Suppressor macrophage treated with lipopolysaccharide for 4 hours (primary cell): ENCODE results near the gene PLAC9.
"Not testable (repeated sequence)": the region's sequence is repeated elsewhere in the genome, so short reads cannot be mapped to it uniquely, and the experiment has no call there.

Experiments used
- DNase-seq: peaks from one replicate; pipeline ENCODE4 v3.0.0-alpha.2; 2020

The PLAC9 gene, protein sequence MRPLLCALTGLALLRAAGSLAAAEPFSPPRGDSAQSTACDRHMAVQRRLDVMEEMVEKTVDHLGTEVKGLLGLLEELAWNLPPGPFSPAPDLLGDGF

DNA sequence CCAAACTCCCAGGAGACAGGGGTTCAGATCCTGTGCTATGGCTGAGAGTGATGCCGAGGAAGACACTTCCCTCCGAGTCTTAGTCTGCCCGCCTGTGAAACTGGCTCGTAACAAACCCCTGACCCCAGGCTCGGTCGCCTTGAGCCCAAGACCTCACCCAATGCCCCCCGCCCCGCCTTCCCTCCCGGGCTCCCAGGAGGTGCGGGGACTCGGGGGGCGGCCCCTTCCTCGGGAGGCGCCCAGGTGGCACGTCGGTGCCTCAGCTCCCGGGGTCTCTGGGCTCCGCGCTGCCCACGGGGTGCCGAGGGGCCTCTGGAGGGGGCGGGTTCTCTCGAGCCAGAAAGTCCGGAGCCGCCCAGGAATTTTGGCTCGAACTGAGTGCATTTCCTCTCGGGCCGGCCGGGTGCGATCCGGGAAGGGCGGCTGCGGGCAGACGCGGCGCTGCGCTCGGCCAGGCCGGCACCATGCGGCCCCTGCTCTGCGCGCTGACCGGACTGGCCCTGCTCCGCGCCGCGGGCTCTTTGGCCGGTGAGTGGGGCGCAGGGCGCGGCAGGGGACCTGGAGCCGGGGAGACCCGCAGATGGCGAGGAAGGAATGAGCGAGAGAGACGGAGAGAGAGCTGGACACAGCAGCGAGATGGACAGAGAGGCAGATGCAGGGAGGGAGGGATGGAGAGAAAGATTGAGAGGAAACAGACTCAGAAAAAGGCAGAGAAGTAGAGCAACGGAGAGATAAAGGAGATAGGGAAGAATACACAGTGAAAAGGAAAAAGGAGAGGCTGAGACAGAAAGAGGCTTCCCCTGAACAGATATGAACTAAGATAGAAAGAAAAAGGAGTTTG lies at the start of gene PLAC9:
Gene PLAC9 (plus strand): TSS at position 432 of the 841 bp plus-strand sequence. CDS start 33 bp downstream, at position 465.
- DNase-seq = no peak

DNA sequence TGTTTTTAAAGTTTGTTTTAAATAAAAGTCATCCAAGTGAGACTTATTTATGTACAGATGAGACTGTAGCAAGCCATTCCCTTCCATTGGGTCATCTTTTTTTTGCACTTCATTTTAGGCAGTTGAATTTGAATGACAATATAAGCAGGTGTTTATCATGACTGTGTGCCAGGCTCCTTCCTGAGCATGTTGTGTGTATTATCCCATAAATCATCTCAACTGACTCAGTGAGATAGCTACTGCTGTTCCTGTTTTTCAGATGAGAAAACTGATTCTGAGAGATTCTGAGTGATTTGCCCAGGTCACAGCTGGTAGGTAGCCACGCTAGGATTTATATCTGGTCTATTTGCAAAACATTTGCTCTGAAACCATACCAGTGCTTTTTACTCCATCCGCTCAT lies 42.4 kb upstream of the PLAC9 start:
- DNase-seq = no peak

DNA sequence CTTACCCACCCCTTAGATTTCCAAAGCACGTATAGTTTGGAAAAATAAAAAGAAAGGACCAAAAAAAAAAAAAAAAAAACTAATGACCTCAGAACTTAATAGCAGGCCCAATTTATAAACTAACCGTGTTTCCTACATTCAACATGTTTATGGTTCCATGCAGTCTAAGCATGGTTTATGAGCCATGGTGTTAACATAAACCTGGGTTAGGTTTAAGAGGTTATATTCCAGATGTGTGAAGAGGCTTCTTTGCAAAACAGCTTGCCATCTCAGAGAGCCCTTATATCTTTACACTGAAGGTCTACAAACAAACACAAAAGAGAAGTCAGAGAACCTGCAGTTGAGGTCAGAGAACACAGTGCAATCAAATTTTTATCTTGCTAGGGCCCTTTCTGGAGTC lies 38.3 kb upstream of the PLAC9 start:
- no peak for DNase-seq

DNA sequence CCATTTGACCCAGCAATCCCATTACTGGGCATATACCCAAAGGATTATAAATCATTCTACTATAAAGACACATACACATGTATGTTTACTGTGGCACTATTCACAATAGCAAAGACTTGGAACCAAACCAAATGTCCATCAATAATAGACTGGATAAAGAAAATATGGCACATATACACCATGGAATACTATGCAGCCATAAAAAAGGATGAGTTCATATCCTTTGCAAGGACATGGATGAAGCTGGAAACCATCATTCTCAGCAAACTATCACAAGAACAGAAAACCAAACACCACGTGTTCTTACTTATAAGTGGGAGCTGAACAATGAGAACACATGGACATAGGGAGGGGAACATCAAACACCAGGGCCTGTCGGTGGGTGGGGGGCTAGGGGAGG lies 34.3 kb upstream of the PLAC9 start:
- not testable (repeated sequence) for DNase-seq

DNA sequence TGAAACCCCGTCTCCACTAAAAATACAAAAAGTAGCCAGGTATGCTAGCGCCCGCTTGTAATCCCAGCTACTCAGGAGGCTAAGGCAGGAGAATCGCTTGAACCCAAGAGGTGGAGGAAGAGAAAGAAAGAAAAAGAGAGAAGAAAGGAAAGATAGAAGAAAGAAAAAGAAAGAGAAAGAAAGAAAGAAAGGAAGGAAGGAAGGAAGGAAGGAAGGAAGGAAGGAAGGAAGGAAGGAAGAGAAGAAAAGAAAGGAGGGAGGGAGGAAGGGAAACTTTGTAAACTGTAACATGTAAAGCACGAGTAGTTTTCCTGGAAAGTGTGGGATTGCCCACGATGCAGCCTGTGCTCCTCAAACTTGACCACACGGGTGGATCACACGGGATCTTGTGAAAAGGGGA lies 33.2 kb upstream of the PLAC9 start:
- not testable (repeated sequence) for DNase-seq

DNA sequence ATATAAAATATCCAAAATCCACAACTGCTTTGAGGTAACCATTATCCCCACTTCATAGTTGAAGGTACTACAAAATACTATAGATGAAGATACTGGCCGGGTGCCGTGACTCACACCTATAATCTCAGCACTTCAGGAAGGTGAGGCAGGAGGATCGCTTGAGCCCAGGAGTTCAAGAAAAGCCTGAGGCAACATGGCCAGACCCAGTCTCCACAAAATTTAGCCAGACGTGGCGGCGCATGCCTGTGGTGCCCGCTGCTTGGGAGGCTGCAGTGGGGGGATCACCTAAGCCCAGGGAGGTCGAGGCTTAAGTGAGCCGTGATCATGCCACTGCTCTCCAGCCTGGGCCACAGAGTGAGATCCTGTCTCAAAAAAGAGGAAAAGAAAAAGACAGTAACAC lies 32.4 kb upstream of the PLAC9 start:
- no peak for DNase-seq

DNA sequence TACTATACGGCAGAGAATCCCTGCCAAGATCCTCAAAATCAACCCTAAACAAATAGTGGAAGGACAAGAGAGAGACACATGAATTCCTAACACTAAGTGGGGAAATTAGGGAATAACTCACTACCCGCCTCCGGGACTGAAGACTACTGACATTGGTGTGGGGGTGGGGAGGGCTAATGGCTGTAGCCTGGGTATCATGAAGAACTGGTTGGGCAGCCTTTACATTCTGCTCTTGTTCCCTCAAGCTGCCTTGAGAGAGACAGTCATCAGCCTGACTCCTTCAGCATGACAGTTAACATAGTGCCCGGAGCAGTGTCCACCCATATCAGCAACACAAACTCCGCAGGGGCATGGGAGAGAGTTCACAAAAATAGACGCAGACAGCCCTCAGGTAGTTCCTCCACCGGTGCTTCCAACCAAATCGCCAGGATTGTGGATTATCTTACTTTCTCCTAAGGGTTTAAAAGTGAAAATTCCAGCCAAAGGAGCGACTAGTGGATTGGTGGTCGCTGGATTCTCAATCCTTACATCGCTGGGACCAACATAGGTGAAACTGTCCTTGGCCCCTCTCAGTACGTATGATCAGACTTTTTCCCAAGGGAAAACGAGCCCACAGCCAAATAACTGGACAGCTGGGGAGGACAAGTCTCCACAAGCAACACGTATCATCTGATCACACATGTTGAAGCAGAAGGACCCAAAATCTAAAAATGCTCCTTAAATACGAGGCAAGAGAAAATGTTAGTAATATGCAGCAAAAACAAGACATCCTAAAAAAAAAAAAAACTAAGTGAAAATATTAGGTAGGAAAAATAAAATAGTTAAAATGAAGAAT lies 31.5 kb upstream of the PLAC9 start:
- no peak for DNase-seq

DNA sequence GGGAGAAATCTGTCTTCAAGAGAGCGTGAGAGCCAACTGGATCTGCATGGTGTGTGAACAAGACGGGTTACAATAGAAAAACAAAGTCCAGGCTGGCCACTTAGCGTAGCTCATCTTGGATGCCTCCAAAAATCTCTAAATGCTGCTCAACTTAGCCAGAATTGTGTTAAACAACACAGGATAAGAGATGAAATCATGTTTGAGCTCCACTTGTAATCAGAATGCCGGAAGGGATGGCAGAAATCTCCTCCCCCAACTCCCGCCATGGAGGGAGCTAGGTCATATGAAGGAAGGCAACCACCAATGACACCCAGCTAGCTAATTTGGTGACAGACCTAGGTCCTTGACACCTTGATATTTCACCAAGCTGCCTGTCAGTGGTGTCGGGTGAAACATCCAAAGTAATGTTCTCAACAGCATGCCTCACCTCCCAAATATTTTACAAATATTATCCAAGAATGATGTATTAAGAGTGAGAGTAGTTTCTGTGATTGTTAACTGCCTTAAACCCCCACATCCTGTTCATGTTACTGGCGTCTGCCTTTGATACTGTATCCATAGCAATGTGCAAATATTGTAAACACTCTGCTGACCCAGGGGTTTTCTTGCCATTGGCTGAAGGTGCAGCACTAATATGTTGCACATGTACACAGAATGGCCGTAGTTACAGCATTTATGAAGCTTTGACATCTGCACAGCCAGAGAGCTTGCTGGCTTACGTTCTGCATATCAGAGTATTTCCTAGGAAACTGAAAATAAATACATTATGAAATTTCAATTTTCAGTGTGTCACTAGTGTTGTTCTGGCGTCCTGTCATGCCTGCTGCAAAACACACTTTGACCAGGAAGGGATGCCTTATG lies 28.2 kb upstream of the PLAC9 start:
- no peak for DNase-seq

DNA sequence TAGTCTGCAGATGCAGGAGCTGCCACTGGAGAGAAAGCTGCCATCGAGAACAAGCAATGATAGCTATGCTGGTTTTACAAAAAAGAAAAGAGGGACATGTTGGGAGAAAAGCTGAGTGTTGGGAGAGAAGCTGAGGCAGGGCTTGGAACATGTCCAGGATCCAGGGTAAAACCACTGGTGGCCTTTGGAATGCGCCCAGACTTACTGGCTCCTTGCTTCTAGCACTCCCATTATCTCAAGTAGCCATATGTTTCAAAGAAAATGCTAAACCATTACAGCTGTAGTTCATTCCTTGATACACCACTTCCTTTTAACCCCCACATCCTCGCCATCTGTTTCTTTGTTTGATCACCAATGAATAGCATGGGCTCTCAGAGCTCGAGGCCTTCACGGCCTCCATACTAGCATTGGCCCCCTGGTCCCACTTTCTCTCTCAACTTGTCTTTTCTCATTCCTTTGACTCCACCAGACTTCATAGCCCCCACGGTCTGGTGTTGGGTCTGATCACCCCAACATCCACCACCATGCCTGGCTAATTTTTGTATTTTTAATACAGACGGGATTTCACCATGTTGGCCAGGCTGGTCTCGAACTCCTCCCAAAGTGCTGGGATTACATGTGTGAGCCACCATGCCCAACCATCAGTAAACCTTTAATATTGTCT lies 23.8 kb upstream of the PLAC9 start:
- DNase-seq = no peak

DNA sequence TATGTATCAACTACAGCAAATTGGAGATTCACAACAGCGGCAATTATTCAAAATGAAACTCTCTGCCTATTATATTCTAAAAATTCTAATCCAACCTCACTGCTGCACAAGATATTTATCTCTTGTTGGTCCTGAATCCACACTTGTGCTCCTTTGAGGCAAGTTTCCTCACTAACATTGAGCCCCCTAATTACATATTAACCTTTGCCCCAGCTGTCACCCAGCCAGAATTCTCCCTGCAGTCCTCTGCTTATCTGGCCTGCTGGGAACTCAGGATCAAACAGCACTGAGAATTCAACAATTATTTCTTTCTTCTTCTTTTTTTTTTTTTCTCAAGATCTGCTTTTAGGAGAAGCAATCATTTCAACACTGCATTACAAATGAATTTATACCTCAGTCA lies 21.5 kb upstream of the PLAC9 start:
- DNase-seq = no peak

DNA sequence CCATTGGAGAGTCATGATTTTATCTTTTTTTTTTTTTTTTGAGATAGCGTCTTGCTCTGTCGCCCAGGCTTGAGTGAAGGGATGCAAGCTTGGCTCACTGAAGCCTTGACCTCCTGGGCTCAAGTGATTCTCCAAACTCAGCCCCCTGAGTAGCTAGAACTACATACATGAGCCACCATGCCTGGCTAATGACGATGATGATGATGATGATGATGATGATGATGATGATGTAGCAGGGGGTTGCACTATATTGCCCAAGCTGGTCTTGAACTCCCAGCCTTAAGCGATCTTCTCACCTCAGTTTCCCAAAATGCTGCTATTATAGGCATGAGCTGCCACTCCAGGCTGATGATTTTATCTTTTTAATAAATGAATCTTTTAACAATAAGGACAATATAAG lies 13.9 kb upstream of the PLAC9 start:
- DNase-seq = no peak

DNA sequence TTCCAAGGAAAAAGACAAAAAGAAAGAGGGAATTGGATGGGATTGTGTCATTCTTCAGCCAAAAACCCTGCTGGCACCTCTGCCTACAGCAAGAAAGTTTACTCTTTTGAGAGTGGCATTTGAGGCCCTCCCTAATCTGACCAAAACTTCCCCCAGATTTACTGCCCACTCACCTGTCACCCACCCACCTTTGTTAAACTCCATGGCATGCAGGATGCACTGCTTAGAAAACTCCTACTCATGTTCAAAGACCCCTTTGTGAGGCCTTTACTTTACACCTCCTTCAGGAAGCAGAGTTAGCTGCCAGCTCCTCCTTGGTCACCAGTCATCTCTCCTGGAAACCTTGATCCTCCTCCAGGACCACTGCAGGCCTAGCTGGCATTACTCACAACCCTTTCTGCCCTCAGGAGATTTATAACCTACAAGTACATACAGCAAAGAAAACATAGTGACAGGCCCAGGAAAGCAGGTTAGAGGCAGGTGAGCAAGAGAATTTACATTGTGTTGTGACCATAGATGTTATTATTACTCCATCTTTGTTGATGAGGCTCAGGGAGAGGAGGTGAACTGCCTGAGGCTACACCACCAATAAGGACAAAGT lies 10.3 kb upstream of the PLAC9 start:
- DNase-seq = no peak

DNA sequence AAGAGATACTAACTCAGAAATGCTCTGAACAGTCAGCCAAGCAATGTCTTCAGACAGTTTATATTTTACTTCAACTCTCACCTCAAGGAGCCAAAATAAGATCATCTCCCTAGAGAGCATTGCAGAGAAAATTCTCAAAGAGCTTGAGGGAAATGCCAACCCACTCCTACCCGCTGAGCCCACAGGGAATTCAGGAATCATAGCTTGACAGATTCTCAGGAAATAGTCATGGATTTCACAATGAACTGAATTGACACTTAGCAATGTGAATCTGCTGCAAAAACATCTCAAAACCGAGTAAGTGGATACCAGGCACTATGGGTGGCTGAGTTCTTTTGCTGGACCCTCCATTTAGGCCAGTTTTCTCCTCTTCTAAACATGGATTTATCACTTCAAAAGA lies 9.8 kb upstream of the PLAC9 start:
- no peak for DNase-seq

DNA sequence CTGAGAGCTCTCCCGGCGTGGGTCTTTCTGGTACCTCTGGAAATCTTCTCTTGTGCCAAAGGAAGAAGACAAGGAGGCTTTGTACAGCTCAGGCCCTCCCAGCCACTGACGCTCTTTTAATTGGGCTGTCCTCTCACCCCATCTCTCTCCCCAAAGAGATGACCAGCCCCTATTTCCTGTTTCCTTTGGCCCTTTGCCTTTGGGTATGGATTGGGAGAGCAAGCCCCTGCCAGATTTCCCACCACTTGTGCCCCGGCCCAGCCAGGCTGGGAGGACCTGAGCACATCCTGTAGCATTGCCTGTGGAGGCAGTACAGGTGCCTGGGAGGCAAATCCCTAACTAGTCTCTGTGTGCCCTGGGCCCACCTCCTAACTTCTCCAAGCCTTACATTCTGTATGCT lies 5.7 kb upstream of the PLAC9 start:
- no peak for DNase-seq

DNA sequence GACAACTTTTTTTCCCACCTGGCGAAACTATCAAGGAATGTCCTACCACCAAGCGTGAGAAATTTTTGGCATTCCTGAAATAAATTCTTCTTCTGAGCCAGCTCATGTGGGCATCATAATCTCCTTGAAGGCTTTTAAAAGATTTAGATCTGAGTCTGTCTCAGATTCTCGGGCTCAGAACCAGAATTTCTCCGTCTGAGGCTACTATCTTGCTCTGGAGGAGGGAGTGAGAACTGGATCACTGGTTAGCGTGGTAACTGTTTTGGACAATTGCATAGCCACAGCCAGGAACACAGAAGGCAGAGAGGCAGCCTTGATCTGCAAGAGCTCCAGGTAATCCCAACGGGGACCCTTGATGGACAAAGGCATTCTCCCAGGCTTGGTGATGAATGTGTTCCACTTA lies 1.0 kb upstream of the PLAC9 start:
- DNase-seq = no peak

DNA sequence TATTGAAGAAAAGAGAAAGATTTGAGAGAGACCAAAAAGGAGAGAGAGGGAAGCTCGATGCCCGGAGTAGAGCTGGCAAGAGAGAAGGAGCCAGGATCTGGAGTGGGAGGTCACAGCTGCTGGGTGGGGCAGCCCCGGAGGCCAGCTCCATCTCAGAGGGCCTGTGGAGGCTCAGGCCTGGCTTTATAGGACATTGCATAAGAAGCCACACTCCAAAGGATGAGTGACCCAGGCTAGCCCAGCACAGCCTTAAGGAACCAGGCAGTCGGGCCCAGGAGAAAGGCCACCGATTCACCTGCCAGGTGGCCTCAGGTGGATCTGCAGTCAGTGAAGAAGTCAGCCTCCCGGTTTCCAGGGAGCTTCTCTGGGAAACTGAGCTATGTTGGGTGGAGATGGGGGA lies 676 bp downstream of the PLAC9 start:
- no peak for DNase-seq

DNA sequence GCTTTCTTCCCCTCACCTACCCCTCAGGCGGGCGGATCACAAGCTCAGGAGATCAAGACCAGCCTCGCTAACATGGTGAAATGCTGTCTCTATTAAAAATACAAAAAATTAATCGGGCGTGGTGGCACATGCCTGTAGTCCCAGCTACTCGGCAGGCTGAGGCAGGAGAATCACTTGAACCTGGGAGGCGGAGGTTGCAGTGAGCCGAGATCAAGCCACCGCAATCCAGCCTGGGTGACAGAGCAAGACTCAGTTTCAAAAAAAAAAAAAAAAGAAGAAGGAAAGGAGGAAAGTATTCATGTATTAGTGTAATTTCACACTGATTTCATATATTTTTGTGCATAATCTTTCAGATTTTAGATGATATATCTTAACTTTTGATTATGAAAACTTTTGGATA lies 1.2 kb downstream of the PLAC9 start:
- DNase-seq = not testable (repeated sequence)

DNA sequence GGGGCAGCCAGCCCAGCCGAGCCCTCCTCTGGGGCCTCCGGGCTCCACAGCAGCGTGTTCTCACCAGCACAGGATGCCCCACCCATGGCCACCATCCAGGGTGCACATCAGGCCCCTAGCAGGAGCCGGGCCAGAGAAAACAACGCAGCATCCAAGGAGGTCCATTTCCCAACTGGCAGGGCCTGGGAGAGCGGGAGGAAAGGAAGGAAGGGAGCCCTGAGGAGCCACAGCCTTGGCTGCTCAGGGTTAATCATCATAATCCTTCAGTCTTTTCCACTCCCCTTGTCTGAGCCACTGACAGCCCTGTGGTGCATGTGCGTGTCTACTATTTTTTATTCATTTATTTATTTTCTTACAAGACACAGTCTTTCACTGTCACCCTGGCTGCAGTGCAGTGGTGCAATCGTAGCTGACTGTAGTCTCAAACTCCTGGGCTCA lies 3.6 kb downstream of the PLAC9 start:
- no peak for DNase-seq

DNA sequence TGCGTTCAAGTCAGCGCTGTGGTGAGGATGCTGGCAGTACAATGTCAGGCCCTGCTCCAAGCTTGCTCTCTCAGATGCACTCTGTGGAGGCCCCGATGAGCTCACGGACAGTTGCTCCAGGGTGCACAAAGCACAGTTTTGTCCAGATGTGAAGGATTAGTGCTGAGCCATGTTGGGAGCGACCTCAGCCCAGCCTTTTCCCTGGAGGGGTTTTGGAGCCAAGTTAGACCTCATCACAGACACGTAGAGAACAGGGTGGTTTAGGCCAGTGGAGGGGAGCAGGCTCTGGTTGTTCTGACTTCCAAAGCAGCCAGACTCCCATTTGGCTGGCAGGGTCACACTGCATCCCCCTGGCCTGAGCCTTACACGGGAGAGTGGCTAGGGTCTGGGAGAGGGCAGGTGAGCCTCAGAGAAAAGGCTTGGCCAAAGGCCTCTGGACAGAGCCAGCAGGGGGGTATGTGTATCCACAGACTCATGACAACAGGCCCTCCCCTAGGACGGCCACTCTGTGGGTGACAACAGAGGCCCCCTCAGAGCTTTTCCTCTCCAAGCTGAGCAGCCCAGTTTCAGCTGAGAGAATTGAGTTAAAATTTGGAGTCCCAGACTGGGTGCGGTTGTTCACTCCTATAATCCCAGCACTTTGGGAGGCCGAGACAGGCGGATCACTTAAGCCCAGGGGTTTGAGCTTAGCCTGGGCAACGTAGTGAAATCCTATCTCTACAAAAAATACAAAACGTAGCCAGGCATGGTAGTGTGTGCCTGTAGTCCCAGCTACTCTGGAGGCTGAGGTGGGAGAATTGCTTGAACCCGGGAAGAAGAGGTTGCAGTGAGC lies 4.7 kb downstream of the PLAC9 start:
- DNase-seq = no peak

DNA sequence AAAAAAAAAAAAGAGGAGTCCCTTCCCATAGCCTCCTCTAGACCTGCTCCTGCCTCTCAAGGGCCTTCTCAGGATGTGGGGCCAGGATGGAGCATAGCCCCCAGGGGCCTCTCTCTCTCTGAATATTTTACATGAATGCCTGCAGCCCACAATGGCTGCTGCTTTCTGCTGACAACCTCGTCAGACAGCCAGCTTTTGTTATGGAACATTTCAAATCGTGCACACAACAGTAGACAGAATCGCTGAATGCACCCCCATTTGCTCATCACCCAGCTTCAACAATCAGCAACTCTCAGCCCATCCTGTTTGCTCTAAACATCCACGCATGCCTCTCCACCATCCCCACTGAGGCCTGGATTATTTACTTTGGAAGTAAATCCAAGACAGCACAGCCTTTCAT lies 5.4 kb downstream of the PLAC9 start:
- DNase-seq = no peak

DNA sequence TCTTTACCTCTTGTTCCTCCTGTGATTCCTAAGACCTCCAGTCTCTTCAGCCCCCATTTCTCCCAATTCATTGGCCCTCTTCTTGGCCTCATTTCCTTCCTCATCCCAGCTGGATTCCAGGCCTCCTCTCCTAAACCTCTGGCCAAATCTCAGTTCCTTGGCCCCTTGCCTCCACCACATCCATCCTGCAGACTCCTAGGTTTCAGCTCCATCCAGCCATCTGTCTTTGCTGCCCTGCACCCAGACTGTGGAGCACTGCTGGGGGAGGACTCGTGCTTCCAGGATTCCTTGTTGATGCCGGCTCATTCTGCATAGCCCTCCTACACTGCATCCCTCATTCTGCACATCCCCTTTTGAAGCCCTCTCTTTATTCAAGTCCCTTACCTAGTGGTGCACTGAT lies 6.7 kb downstream of the PLAC9 start:
- DNase-seq = no peak
